ENCODE measurements around the gene ARFRP1.
"Not testable (repeated sequence)": the region's sequence is repeated elsewhere in the genome, so short reads cannot be mapped to it uniquely, and the experiment has no call there.

The ARFRP1 gene

GRCh38 chr20:63732118-63733095 is 24.6 kb upstream of the ARFRP1 start:
- DNase-seq = no peak

DNA sequence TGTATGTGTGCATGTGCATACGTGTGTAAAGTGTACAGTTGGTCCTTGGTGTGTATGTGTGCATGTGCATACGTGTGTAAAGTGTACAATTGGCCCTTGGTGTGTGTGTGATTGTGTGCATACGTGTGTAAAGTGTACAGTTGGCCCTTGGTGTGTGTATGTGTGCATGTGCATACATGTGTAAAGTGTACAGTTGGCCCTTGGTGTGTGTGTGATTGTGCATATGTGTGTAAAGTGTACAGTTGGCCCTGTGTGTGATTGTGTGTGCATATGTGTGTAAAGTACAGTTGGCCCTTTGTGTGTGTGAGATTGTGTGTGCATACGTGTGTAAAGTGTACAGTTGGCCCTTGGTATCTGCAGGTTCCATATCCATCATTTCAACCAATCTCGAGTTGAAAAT is 23.6 kb upstream of the ARFRP1 start:
- no peak for DNase-seq

DNA sequence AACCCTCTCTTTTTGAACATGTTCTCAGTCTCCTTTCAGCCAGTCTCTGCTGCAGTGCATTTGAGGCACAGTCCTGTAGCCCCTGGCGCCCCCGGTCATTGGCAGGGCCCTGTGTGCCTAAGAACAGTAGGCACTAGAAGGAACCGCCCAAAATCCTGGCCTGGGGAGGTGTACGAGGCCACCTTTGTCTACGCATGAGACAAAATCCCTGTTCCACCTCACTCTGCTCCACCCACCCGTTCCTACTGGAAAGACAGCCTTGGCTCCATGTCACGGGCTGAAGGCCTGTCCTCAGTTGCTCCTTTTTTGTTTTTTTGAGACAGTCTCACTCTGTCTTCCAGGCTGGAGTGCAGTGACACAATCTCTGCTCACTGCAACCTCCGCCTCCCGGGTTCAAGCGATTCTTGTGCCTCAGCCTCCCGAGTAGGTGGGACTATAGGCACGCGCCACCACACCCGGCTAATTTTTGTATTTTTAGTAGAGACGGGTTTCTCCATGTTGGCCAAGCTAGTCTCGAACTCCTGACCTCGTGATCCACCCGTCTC is 22.5 kb upstream of the ARFRP1 start:
- not testable (repeated sequence) for DNase-seq

DNA sequence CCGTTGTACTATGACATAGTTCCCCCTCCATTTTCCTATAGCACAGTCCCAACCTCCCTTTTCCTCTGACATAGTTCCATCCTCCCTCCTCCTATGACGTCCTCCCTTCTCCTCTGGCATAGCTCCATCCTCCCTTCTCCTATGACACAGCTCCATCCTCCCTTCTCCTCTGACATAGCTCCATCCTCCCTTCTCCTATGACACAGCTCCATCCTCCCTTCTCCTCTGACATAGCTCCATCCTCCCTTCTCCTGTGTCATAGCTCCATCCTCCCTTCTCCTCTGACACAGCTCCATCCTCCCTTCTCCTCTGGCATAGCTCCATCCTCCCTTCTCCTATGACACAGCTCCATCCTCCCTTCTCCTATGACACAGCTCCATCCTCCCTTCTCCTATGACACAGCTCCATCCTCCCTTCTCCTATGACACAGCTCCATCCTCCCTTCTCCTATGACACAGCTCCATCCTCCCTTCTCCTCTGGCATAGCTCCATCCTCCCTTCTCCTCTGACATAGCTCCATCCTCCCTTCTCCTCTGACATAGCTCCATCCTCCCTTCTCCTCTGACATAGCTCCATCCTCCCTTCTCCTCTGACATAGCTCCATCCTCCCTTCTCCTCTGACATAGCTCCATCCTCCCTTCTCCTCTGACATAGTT is 15.3 kb upstream of the ARFRP1 start:
- not testable (repeated sequence) for DNase-seq

DNA sequence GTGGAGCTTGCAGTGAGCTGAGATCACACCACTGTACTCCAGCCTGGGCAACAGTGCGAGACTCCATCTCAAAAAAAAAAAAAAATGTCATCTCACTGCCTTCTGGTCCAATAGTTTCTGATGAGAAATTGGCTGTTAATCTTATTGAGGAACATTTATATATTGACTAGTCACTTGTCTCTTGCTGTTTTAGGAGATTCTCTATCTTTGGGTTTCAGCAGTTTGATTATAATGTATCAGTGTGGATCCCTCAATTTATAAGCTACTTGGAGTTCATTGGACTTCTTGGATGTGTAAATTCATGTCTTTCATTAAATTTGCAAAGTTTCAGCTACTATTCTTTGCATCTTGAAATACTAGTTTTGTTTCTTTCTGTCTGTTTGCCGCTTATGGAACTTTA is 11.2 kb upstream of the ARFRP1 start:
- DNase-seq = no peak

GRCh38 chr20:63714858-63715257 is 7.1 kb upstream of the ARFRP1 start:
- DNase-seq = no peak

- DNase-seq = no peak
These were observed 4.4 kb upstream of the ARFRP1 start for GRCh38 chr20:63712191-63712590.

DNA sequence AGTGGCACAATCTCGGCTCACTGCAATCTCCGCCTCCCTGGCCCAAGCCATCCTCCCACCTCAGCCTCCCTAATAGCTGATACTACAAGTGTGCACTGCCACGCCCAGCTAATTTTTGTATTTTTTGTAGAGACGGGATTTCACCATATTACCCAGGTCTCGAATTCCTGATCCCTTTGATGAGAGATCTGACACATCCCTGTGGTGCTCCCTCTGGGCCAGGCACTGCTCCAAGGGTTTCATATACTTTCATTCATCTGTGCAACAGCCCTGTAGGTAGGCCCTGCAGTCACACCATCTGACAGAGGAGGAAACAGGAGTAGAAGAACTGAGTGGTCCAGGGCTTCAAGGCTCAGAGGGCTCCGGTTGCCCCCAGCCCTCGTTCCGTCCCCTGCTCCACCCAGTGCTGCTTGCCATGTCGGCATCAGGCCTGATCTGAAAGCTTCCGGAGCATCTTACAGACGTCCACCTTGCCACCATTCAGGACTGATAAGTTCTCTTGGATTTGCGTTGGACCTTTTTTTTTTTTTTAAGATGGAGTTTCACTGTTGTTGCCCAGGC is 3.4 kb upstream of the ARFRP1 start:
- DNase-seq = no peak

GRCh38 chr20:63709149-63709527 is 1.4 kb upstream of the ARFRP1 start:
- no peak for DNase-seq

- DNase-seq = no peak
These were observed 749 bp upstream of the ARFRP1 start for GRCh38 chr20:63708301-63709148.

DNA sequence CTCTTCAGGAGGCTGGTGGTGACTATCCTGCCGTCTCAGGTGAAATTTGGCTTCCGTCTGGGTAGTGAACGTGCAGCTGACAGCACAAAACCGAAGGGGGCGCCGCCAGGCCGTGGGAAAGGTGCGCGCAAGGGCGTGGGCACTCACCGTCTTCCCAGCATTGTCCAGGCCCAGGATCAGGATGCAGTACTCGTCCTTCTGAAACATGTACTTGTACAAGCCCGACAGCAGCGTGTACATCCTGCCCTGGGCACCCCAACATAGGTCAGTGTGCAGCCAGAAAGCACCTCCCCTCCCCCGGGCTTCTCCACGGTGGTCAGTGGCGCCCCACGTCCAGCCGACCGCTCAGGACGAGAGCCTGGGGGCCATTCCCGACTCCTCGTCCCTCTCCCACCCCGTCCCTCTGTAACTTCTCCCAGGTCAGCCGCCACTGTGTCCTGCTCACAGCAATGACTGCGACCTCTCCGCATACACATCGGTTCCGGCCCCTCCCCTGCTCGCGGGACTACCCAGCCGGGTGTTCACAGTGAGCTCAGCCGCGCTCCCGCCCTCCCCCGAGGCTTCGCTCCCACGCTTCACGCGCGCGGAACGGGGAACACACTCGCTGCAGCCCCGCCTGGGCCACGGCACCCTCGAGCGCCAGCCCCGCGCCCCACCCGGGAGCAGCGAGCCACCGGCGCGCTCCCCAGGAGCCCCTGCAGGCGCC is 771 bp downstream of the ARFRP1 start:
- DNase-seq = peak; percentile 65

GRCh38 chr20:63706027-63706695 is 1.6 kb downstream of the ARFRP1 start:
- no peak for DNase-seq

GRCh38 chr20:63705232-63706026 is 2.3 kb downstream of the ARFRP1 start:
- no peak for DNase-seq

- no peak for DNase-seq
These were observed 3.0 kb downstream of the ARFRP1 start for GRCh38 chr20:63704749-63705117.

DNA sequence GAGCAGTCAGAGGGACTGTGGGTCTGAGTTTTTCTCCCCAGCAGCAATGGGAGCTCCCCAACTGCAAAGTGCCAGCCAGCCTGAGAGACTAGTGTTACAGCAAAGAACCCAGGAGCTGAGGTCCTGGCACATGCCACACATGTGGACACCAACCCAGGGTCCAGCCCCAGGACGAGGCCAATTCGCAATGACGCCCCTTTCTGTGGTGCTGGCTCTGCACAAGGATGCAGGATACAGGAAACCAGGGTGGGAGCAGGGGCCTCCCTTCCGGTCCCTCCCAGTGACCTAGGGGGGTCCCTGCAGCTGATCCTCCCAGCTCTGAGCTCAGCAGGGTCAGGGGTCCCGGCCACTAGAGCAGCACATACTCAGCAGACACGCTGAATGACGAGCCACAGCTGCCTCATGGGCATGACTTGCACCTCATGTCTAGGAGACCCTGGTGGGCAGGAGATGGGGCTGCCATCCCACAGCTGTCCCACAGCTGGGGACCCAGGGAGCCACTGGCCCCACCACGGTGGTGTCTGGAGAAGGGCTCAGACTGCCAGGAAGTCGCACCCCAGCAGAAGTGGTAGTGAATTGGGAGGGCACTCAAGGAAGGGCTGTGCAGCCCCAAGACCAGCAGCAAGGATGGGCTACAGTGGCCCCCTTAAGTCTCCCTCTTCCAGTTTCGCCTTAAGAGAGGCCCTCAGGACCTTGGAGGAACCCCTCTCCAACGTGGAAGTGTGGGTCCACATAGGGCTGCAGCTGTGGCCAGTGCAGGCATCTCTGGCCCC is 3.6 kb downstream of the ARFRP1 start:
- DNase-seq = no peak

DNA sequence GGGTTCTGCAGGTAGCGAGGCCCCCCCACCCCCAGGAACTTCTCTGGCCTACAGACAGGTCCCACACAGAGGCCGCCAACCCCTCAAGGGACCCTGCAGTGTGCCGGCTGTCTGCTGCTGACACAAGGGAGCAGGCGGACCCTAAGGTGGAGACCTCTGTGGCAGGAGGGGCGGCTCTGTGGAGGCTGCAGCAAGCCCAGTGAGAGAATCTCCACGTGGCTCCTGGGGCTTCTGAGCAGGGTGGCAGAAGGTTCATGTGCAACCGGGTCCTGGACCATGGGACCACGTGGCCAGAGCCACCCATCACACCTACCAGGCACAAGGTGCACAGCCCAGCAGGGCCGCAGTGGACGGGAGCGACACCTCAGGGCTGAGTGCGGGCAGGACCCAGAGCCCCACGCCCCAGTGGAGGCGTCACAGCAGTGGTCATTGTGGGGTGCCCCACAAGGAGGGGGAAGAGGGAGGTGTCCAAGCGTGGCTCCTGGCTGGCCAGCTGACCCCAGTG is 4.3 kb downstream of the ARFRP1 start:
- DNase-seq = no peak

- DNase-seq = no peak
These were observed 4.9 kb downstream of the ARFRP1 start for GRCh38 chr20:63702751-63703470.

- no peak for DNase-seq
These were observed 5.6 kb downstream of the ARFRP1 start for GRCh38 chr20:63702036-63702665.
